GM06990 (cell line): ENCODE data around the gene SCARF1.

Experiments
- DNase-seq: peaks from one replicate; pipeline ENCODE4 v3.0.0-alpha.2; 2011; ENCODE audit not compliant: insufficient read length; ENCODE audit errors: extremely low read depth
- H3K27me3 ChIP-seq: replicated peaks from 2 replicates; pipeline ENCODE4 v1.6.0; 2011; ENCODE audit warnings: low read length; ENCODE audit not compliant: control insufficient read depth, insufficient read depth
- H3K36me3 ChIP-seq: 2 replicates; pipeline ENCODE4 v1.5.1; 2011; ENCODE audit warnings: low read length; ENCODE audit not compliant: control insufficient read depth, insufficient read depth
- H3K4me3 ChIP-seq: replicated peaks from 2 replicates; pipeline ENCODE4 v1.5.1; 2011; ENCODE audit warnings: low read depth, mild to moderate bottlenecking, control low read depth, low read length
- TF ChIP-seq, protein P1 (sequence below): IDR thresholded peaks from 2 replicates; pipeline ENCODE4 v1.5.1; 2011; ENCODE audit warnings: low read length, control low read depth, mild to moderate bottlenecking, inconsistent platforms; ENCODE audit not compliant: insufficient read depth, poor library complexity, severe bottlenecking

SCARF1 gene

DNA sequence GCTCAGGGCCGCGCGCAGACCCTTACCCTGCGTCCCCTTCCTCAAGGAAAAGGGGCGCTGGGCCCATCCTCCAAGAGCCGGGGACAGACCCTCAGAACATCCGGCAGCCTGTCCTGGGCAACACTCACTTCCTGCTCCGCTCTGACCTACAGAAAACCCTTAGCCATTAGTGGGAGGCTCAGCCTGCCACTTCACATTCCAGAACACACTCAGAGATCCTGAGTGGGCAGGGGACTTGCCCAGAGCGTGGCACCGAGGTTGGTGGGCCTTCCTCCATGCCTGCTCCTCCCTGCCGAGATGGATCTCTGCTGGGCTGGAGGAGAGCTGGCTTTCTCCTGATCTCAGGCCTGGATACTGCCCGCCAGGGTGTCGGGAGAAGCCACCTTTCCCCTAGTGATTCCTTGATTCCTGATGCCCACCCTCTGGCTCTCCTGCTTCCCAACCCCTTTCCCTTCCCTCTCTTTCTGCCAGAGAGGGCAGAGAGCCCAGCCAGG lies 1.5 kb downstream of the SCARF1 start:
- peak overlapping the region; percentile 60 for H3K4me3 ChIP-seq
- no peaks in the 10 kb centered on the region for H3K27me3 ChIP-seq
- no peak for DNase-seq
- no peaks in the 10 kb centered on the region for H3K36me3 ChIP-seq
- TF ChIP-seq, protein P1, sequence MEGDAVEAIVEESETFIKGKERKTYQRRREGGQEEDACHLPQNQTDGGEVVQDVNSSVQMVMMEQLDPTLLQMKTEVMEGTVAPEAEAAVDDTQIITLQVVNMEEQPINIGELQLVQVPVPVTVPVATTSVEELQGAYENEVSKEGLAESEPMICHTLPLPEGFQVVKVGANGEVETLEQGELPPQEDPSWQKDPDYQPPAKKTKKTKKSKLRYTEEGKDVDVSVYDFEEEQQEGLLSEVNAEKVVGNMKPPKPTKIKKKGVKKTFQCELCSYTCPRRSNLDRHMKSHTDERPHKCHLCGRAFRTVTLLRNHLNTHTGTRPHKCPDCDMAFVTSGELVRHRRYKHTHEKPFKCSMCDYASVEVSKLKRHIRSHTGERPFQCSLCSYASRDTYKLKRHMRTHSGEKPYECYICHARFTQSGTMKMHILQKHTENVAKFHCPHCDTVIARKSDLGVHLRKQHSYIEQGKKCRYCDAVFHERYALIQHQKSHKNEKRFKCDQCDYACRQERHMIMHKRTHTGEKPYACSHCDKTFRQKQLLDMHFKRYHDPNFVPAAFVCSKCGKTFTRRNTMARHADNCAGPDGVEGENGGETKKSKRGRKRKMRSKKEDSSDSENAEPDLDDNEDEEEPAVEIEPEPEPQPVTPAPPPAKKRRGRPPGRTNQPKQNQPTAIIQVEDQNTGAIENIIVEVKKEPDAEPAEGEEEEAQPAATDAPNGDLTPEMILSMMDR: no peak

DNA sequence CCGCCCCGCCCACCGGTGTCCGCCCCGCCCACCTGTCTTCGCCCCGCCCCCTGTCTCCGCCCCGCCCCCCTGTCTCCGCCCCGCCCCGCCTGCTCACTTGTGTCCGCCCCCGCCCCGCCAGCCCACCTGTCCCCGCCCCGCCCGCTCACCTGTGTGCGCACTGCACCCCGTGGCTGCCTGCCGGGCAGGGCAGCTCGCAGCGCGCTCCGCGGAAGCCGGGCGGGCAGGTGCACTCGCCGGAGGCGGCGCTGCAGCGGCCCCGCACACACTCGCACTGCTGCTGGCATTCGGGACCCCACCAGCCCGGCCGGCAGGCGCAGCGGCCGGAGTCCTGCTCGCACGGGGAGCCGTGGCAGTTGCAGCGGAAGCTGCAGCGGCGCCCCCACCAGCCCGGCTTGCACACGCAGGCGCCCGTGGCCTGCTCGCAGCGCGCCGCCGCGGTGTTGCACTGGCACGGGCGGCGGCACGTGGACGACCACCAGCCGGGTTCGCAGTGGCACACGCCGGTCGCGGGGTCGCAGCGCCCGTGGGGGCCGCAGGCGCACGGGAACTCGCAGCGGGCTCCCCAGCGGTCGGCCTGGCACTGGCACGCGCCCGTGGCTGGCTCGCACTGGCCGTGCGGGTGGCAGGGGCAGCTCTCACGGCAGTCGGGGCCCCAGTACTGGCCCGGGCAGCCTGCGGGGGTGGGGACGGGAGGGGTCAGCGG lies 2.1 kb downstream of the SCARF1 start:
- Histone ChIP-seq H3K36me3 (no peaks in the 10 kb centered on the region), H3K4me3 (peak overlapping the region; percentile 60), H3K27me3 (no peaks in the 10 kb centered on the region)
- DNase-seq: peak; percentile 76
- TF ChIP-seq, protein P1: no peak

DNA sequence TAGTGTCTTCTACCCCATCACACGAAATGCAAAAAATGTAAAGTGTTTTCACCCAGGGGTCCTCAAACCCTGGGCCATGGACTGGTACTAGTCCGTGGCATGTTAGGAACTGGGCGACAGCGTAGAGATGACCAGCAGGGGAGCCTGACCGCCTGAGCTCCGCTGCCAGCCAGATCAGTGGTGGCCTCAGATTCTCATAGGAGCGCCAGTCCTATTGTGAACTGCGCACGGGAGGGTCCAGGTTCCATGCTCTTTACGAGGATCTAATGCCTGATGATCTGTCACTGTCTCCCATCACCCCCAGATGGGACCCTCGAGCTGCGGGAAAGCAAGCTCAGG lies 4.5 kb downstream of the SCARF1 start:
- DNase-seq: no peak
- H3K4me3 ChIP-seq: no peak overlapping the region

DNA sequence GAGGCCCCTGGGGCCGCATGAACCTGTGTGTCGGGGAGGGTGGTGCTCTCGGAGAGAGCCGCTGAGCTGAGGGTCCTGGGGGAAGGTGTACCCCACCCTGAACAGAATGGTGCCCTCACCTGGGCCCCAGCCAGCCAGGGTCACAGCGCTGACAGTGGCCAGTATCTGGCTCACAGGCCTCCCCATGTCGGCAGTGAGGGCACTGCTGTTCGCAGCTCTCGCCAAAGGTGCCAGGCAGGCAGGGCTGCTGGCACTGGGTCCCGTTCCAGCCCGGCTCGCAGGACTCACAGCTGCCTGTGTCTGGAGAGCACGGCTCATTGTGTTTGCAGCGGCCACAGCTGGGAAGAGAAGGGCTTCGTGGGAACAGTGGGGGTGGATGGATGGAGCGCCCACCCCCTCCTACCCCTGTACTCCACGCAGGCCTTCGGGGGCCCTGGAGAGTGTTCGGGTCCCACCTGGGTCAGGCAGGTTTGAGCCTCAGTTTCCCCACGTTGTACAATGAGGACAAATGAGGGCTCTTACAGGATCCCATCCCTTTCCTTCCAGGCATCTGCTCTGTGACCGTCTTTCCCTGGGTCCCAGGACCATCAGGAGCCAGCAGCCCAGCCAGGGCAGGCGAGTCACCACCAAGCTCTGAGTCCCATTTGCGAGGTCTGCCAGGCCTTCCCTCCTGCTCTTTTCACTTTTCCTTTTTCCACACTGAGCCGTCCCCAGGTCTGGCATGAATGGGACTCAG lies 5.0 kb downstream of the SCARF1 start:
- DNase-seq: no peak
- H3K36me3 ChIP-seq: no peaks in the 10 kb centered on the region
- H3K4me3 ChIP-seq: no peak overlapping the region
- no peaks in the 10 kb centered on the region for H3K27me3 ChIP-seq
- TF ChIP-seq, protein P1: no peak

More for the DNA sequence above, 4.5 kb downstream of the SCARF1 start:
- TF ChIP-seq, protein P1: no peak
- Histone ChIP-seq H3K27me3 (no peaks in the 10 kb centered on the region), H3K36me3 (no peaks in the 10 kb centered on the region)

DNA sequence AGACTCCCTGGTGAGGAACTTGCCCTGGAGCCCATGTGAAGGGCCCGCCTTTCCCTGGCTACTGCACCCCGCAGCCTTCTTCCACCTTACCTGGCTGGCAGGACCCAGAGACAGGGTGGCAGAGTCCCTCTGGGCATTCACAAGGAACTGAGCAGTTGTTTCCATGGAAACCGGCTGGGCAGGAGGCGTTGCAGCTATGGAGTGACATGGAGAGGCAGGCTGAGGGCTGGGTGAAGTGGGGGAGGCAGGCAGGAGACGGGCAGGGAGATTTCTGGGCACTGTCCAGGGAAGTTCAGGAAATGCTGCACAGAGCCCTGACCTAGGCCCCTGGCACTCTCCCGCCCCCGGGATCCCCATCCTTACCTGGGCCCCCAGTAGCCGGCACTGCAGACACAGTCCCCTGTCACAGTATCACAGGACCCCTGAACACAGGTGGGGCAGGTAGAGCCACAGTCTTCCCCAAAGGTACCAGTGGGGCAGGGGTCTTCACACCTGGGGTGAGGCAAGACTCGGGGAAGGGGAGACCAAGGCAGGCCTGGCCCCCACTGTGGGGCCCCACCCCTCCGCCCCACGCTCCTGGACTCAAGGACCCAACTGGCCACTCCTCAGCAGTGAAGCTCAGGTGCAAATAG lies 5.9 kb downstream of the SCARF1 start:
- Histone ChIP-seq H3K4me3 (no peak overlapping the region), H3K27me3 (no peaks in the 10 kb centered on the region), H3K36me3 (no peaks in the 10 kb centered on the region)
- no peak for DNase-seq
- TF ChIP-seq, protein P1: no peak
